GM19467 (cell line): ENCODE data around the gene CCSER1.

Source experiments
- ATAC-seq: cut with Tn5 transposase; IDR thresholded peaks from one replicate; pipeline ENCODE4 v1.9.1; 2021; ENCODE audit warnings: mild to moderate bottlenecking, moderate library complexity; ENCODE audit not compliant: unreplicated experiment

CCSER1 gene

GRCh38 chr4:90127223-90127705 lies at the start of gene CCSER1:
Gene CCSER1, plus strand, starts transcription at chr4:90127394.
- ATAC-seq = peak; percentile 70

DNA sequence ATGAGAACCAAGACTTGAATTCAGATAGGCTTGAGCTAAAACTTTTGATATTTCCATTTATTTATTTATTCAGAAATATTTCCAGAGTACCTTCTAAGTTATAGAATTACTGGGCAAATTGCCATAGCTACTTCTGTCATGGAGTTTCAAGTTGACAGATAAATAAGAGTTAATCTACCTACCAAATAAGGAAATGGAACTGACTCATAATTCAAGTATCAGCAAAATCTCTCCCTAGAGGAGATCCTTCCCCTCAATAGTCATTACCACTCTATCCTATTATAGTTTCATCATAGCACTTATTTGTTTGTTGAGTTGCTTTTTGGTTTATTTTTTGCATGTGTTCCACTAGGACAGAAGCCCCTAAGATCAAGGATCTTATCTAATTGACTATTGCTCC lies 48.8 kb upstream of the CCSER1 start:
- peak; percentile 69 for ATAC-seq

DNA sequence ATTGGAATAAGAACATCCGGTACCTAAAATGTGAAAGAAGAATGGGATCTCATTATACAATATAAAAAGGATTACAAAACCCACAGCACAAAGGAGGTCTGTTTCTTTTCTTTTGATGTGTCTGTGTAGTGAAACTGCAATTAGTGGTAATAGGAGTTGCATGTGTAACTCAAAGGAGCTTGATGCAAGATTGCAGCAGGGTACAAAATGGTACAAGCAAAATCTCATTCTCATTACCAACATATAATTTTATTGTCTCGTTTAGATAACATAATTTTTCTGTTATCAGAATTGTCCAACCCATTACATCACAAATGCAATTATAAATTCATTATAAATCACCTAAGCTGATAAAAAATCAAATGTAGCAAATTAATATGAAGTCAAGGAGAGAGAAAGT lies 47.1 kb upstream of the CCSER1 start:
- ATAC-seq = no peak

DNA sequence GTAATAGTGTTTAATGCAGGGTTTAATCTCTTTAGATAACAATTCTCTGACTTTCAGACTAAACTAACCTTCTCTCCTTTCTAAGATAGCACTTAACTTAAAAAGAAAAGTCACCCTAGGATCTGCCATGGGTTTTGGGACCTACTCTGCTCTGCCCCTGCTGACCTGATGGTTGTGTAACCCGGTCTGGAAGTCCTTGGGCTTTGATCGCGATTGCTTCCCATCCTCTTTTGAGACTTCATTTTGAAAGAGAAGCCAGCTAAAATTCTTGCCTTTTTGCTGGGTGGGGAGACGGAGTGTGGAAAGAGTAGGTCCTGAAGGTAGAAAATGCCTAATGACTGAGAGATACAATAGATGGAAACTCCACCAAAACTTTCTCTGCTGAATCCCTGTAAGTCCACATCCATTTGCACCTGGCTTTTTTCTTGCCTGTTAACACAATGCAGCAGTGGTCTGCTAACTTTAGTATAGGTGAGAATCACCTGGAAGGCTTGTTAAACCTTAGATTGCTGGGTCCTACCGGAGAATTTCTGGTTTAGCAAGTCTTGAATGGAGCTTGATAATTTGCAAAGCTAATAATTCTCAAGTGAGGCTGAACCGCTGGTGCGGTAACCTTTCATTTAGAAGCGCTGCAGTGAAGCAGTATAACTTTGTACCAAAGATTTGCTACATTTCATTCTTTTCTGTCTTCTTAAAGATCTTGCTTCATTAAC lies 45.6 kb upstream of the CCSER1 start:
- ATAC-seq = no peak

DNA sequence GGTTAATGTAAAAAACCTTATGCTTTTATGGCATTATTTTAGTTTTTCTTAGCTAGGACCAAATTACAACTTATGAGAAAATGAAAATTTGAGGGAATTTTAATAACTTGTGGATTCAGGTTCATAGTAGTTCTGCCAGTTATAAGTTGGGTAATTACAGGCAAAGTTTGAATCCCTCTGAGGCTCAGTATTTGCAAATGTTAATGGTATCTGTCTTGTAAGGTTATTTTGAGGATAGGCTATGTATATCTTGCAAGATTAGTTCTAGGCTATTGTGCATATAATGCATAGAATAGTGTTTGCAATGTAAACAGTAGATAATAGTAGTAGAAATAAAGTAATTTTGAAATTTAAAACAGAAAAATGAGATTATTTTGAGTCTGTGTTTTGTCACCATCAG lies 44.7 kb upstream of the CCSER1 start:
- ATAC-seq = no peak

DNA sequence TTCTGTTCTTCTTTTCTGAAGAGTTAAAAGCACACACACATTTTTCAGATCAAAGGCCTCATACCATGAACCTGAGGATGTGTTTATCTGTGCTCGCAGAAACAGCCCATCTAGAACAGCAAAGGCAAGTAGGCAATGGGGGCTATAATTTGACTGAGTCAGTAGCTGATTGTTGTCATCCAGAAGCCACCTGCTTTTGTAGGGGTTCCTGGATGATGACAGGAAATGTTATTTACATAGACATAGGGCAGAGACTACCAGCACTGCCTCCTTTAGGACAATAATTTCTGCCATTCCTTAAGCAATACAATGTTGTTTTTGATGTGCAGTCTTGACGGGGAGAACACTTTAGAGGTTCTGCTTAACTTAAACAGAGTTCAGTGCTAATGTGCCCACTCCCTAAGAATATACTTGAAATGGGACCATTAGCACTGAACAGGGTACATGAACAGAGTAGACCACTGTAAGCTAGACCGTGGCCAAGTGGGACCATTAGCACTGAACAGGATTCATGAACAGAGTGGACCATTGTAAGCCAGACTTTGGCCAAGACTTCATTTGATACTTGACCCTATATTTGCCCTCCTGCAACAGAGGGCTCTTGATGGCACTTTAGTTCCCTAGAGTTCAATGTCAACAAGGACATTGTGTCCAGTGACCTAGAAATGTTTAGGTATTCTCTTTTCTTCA lies 42.8 kb upstream of the CCSER1 start:
- ATAC-seq = no peak

DNA sequence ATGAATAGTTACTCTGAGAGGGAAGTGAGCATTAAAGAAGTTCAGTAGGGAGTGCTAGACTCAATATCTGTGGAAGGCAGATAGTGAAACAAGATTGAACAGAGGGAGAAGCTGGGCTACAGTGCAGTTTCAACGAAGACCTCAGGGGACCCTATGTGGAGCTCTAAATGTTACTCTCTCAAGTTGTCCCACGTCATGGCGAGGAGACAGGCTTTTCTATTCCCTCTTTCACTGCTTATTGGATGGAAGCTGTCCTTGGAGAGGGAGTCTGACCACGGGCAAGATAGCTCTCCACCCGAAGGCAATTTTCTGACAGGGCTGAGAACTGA lies 42.3 kb upstream of the CCSER1 start:
- no peak for ATAC-seq

GRCh38 chr4:90093526-90093925 lies 33.7 kb upstream of the CCSER1 start:
- no peak for ATAC-seq

GRCh38 chr4:90095000-90095399 lies 32.2 kb upstream of the CCSER1 start:
- no peak for ATAC-seq

GRCh38 chr4:90099812-90100211 lies 27.4 kb upstream of the CCSER1 start:
- peak; percentile 66 for ATAC-seq

DNA sequence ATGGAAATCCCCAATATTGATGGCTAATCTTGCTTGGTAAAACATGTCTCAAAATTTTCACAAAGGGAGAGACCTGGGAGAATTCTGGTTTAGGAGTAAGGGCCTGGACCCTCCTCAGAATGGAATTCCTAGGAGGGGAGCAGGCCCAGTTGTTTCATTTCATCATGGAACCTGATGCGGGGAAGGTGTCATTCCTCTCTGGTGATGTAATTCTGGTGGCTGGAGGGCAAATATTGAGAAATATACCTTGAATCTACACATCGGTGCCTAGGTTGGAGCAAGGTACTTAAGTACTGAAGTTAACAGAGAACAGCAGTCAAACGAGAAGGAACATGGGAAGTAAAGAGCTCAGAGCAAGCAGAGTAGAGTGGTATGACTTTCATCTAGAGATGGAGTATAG lies 23.2 kb upstream of the CCSER1 start:
- no peak for ATAC-seq

- no peak for ATAC-seq
Measured at GRCh38 chr4:90105274-90105673, 21.9 kb upstream of the CCSER1 start.

DNA sequence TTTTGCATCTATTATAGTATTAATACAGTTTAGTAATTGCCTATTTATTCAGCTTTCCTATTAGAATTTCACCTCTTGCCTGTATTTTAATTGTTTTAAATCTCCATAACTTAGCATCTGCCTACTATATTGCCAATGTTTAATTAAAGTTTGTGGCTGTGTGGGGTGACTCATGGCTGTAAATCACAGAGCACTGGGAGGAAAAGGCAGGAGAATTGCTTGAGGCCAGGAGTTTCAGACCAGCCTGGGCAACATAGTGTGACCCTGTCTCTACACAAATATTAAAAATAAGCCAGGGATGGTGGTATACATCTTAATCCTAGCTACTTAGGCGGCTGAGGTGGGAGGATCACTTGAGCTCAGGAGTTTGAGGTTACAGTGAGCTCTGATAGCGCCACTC lies 14.5 kb upstream of the CCSER1 start:
- ATAC-seq = no peak

- ATAC-seq = no peak
Measured at GRCh38 chr4:90113881-90114457, 13.2 kb upstream of the CCSER1 start.

DNA sequence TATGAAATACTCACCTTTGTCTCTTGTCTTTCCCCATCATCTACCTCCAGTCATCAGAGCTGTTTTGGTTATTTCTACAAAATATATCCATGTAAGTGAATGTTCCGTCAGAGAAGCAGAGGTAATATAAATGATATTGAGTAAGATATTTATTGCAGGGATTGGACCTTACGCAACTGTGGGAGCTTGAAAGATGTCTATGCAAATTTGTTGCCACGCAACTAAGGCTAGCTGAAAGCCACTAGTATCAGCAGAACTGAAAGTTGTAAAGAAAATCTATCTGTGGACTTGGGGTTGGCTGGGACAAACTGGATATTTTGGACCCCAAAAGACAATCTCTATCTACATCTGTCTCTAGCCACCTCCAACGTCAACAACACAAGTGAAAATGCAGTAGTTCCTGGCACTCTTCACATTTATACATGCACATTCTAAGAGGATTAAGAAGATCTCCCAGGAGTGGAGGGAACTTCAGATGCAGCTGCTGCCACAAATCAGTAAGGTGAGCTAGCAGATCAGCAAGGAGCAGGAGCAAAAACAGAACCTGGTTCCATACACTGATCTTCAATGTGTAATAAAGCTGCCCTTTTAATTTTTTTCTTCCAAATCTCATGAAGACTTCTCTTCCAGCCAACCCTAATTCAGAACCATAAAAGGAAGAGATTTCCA lies 8.5 kb upstream of the CCSER1 start:
- ATAC-seq = peak; percentile 72

DNA sequence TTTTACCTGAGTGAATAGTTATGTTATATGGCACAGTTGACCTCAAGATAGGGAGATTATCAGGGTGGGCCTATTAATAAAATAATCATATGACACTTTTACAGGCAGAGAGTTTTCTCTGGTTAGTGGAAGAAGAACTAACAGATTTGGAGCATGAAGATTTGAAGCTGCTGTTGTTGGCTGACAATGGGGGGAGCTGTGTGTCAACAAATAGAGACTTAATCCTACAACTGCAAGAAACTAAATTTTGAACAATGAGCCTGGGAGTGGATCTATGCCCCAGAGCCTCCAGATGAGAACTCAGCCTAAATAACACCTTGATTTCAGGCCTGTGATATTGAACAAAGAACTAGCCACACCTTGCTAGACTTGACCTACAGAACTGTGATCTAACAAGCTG lies 7.2 kb upstream of the CCSER1 start:
- no peak for ATAC-seq

- ATAC-seq = no peak
Measured at GRCh38 chr4:90120815-90121214, 6.4 kb upstream of the CCSER1 start.

DNA sequence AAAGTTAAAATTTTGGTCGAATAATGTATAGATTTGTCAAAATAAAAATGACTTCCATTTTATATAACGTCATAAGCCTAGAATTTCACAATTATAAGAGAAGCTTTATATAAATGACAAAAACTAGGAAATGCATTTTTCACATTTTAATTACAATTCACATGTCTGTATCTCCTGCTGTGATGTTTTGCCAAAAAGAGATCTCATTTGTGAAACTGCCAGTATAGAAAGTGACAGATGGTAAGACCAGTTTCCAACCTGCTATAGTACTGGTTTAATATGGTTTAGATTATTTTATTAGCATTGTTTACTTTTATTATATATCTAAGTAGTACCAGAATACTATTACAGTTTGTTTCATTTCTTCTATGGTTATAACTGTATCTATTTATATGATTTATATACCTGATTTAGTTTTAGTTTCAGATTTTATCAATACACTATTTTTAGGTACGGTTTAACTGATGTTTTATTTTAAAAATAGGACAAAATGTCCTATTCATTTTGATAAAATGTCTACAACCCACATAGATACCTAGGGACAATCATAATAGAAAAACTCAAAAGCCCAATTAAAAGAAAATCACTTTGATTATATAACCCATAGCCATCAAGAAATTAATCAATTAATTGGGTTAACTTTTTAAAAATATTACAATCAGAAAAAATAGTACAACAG lies 5.4 kb upstream of the CCSER1 start:
- ATAC-seq = no peak

DNA sequence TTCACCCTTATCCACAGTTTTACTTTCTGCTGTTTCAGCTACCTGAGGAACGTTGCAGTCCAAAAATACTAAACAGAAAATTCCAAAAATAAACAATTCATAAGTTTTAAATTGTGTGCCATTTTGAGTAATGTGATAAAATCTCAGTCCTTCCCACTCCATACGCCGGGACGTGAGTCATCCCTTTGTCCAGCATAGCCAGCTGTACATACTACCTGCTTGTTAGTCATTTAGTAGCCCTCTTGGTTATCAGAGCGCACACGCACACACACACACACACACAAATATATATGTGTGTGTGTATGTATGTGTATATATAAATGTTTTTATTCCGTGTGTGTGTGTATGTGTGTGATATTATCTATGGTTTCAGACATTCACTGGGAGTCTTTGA lies 4.8 kb upstream of the CCSER1 start:
- ATAC-seq = no peak

- no peak for ATAC-seq
Measured at GRCh38 chr4:90124276-90124675, 2.9 kb upstream of the CCSER1 start.

DNA sequence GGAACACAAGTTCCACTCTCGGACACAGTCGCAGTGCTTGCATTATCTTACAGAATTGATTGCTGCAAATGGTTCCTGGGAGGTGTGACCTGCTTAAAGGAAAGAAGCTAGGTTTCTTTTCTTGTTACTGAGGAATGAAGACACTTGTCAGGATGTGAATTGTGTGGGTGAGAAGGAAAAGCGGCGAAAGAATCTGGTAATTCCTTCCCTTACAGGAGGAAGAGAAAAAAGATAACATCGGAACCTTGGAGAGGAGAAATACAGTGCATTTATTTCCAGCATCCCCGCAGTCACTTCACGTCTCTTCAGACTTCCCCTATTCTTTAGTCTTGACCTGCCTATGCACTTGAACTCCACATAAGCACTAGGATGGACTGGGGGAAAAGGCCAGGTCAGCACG lies 389 bp upstream of the CCSER1 start:
- no peak for ATAC-seq
